Spleen (tissue), 11 donors: ENCODE measurements around the gene SOX13. TPM values are rescaled to one million over a fixed set of nuclear protein-coding genes. Genes with fewer than 3 reads are reported as not detected.

ENCODE experiments used
- DNase-seq: peaks from one replicate; pipeline ENCODE4 v3.0.0-alpha.2; 2020
- H3K27ac ChIP-seq, 8 donors: fragments of 200-600 bp; sonication (generic) in 7 of 8; 1 replicate in 4 of 8; 2 replicates in 4 of 8; pipeline versions ENCODE4 v1.5.0 to v1.8.0; 2016 to 2021; ENCODE audit warnings: inconsistent platforms in 4 of 8, mild to moderate bottlenecking in 4 of 8, moderate library complexity in 1 of 8
- H3K27me3 ChIP-seq, 7 donors: fragments of 200-600 bp; sonication (generic) in 6 of 7; replicated peaks in 1 of 7; 1 replicate in 4 of 7; 2 replicates in 3 of 7; pipeline versions ENCODE4 v1.5.0 to v1.8.0; 2016 to 2021; ENCODE audit warnings: inconsistent platforms in 3 of 7, mild to moderate bottlenecking in 1 of 7
- H3K36me3 ChIP-seq, 6 donors: fragments of 200-600 bp; sonication (generic) in 5 of 6; 1 replicate in 4 of 6; 2 replicates in 2 of 6; pipeline versions ENCODE4 v1.5.0 to v1.8.0; 2016 to 2021; ENCODE audit warnings: inconsistent platforms in 2 of 6
- H3K4me1 ChIP-seq, 6 donors: fragments of 200-600 bp; sonication (generic) in 5 of 6; 1 replicate in 3 of 6; 2 replicates in 3 of 6; pipeline versions ENCODE4 v1.5.0 to v1.8.0; 2016 to 2021; ENCODE audit warnings: inconsistent platforms in 3 of 6
- H3K4me3 ChIP-seq, 8 donors: fragments of 200-600 bp; sonication (generic) in 7 of 8; 1 replicate in 4 of 8; 2 replicates in 4 of 8; pipeline versions ENCODE4 v1.5.0 to v1.8.0; 2016 to 2021; ENCODE audit warnings: inconsistent platforms in 4 of 8, mild to moderate bottlenecking in 4 of 8, moderate library complexity in 2 of 8
- H3K9me3 ChIP-seq, 8 donors: fragments of 200-600 bp; sonication (generic) in 7 of 8; 1 replicate in 4 of 8; 2 replicates in 4 of 8; pipeline versions ENCODE4 v1.5.0 to v1.8.0; 2016 to 2021; ENCODE audit warnings: inconsistent platforms in 4 of 8
- POLR2A ChIP-seq, 3 donors: fragments of 450-650 bp; IDR thresholded peaks; one replicate each; pipeline ENCODE4 v1.5.1; 2017; ENCODE audit warnings: antibody characterized with exemption in 3 of 3, mild to moderate bottlenecking in 1 of 3
- POLR2AphosphoS5 ChIP-seq, 3 donors: sonication (generic); formaldehyde crosslinking; IDR thresholded peaks; one replicate each; pipeline ENCODE4 v1.5.1; 2017; ENCODE audit warnings: antibody characterized with exemption in 3 of 3
- WGBS, 5 donors: extraction: QIAGEN DNeasy Blood & Tissue Kit in 3 of 5; methylation state at CpG; one replicate each; pipeline versions ENCODE4 v1.1.5 to v1.1.7; 2013 to 2018; 5-methylcytosine and 5-hydroxymethylcytosine counted together
- intact Hi-C: fragments of 100-400 bp; cut with DNase I; formaldehyde crosslinking; loops from one replicate; pipeline ENCODE4 v1.15.0; 2023; ENCODE audit warnings: low total_unique reads
- polyA plus RNA-seq, 3 donors: library from polyadenylated mRNA; stranded (reverse); fragments of 200-250 nt; gene quantifications; one replicate each; pipeline ENCODE4 v1.2.1, GENCODE V29; 2013
- total RNA-seq, 7 donors: library from RNA; depleted of rRNA in 3 of 7; stranded (reverse); fragments of >200 nt in 3 of 7; fragmentation: NEBNext Ultra II Directional in 4 of 7; extraction: Animal tissue kit (Norgen Biotek cat#: 25700) in 4 of 7; gene quantifications; one replicate each; pipeline versions ENCODE4 v1.1.0 to v1.2.1, GENCODE V29; 2016 to 2021
- TF ChIP-seq, protein P1 (sequence below), 11 experiments: fragments of 200-600 bp in 7 of 11; fragments of 450-650 bp in 4 of 11; sonication (generic) in 4 of 11; IDR thresholded peaks in 8 of 11; conservative IDR thresholded peaks in 3 of 11; 1 replicate in 7 of 11; 2 replicates in 4 of 11; pipeline versions ENCODE4 v1.4.0 to v1.8.0; 2016 to 2021; ENCODE audit warnings: antibody characterized with exemption in 11 of 11, inconsistent platforms in 4 of 11, mild to moderate bottlenecking in 1 of 11
- donor health status: healthy with polysubstance abuse.
- donor health status: DM: no; HTN: no; CAD: no; lungs with moderate emphysema.
- donor health status: DM: no; HTN: no; CAD: no.
- donor health status: Bipolar disorder and iron deficiency.
- donor health status: healthy.
- donor health status: DM: no; HTN: no; CAD: no.
- donor health status: DM: yes; HTN: yes; CAD: no.

SOX13 gene
- total and polyA plus RNA-seq, 10 donors, result 2.0 to 28.7 (median 18.0) TPM

DNA sequence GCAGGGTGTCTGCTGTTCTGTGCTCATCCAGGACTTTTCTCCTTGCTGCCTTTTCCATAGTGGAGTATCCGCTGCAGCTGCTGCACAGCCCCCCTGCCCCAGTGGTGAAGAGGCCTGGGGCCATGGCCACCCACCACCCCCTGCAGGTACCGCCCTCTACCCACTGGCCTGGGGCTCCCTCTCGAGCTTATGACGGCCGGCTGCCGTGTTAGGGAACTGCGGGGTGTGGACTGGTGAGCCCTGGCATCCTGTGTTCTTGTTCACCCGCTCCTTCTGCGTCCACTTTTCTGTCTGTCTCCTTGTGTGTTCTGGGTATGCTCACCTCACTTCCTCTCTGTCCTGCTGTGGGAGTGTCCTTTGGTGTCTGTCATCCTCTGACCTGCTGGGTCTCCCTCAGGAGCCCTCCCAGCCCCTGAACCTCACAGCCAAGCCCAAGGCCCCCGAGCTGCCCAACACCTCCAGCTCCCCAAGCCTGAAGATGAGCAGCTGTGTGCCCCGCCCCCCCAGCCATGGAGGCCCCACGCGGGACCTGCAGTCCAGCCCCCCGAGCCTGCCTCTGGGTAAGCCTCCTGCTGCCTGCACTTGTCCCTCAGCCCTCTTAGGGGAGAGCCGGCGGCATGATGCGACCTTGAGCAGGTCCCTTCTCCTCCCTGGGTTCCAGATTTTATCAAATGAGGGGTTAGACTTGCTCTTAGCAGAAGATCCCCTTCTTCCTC is 49.1 kb downstream of the SOX13 start:
- intact Hi-C loops, result no loop called here
- no peaks in the 10 kb centered on the region for H3K9me3 ChIP-seq
- H3K27me3 ChIP-seq, result no peaks in the 10 kb centered on the region
- H3K4me1 ChIP-seq, result peaks cover 0 to 9% (median 1%) of the 10 kb centered on the region in 6 donors
- TF ChIP-seq, protein P1, sequence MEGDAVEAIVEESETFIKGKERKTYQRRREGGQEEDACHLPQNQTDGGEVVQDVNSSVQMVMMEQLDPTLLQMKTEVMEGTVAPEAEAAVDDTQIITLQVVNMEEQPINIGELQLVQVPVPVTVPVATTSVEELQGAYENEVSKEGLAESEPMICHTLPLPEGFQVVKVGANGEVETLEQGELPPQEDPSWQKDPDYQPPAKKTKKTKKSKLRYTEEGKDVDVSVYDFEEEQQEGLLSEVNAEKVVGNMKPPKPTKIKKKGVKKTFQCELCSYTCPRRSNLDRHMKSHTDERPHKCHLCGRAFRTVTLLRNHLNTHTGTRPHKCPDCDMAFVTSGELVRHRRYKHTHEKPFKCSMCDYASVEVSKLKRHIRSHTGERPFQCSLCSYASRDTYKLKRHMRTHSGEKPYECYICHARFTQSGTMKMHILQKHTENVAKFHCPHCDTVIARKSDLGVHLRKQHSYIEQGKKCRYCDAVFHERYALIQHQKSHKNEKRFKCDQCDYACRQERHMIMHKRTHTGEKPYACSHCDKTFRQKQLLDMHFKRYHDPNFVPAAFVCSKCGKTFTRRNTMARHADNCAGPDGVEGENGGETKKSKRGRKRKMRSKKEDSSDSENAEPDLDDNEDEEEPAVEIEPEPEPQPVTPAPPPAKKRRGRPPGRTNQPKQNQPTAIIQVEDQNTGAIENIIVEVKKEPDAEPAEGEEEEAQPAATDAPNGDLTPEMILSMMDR (IDR thresholded peaks at IDR 0.05 in 8 of 11, conservative IDR thresholded peaks at IDR 0.05 in 3 of 11), result no peak
- WGBS, 5 donors, result 87 to 97% (median 90%) methylated on average over 13 to 17 of the region's 17 CpGs
- H3K4me3 ChIP-seq, result no peak overlapping the region
- H3K27ac ChIP-seq, result no peak overlapping the region
- peaks cover 0 to 88% (median 12%) of the 10 kb centered on the region in 6 donors for H3K36me3 ChIP-seq
- DNase-seq, result no peak

DNA sequence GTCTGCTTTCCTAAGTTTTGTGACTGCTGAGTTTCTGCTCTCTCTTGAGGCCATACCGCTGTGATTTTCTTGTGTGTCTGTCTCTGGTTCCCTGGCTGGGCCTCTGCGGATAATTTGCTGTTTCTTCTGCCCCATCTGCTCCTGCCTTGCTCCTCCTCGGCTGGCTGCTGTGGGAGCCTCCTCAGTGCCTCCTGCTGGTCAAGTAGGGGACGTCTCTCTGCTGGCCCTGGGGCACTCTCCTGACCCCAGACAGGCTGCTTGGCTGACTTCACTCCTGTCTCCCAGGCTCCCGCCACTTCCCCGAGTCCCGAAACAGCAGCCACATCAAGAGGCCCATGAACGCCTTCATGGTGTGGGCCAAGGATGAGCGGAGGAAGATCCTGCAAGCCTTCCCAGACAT is 50.5 kb downstream of the SOX13 start:
- H3K36me3 ChIP-seq, result peaks cover 0 to 76% (median 9%) of the 10 kb centered on the region in 6 donors
- no peak for DNase-seq
- no peaks in the 10 kb centered on the region for H3K27me3 ChIP-seq
- no peak overlapping the region for H3K4me3 ChIP-seq
- no peak for TF ChIP-seq POLR2A (IDR thresholded peaks at IDR 0.05)
- no peak for TF ChIP-seq POLR2AphosphoS5 (IDR thresholded peaks at IDR 0.05)
- TF ChIP-seq, protein P1 (IDR thresholded peaks at IDR 0.05 in 8 of 11, conservative IDR thresholded peaks at IDR 0.05 in 3 of 11), result peak in 7 of 11 experiments; percentile 12 to 45 (median 28)
- peaks cover 0 to 22% (median 6%) of the 10 kb centered on the region in 6 donors for H3K4me1 ChIP-seq
- 69 to 87% (median 80%) methylated on average over 4 to 9 of the region's 9 CpGs for WGBS, 5 donors
- H3K27ac ChIP-seq, result no peak overlapping the region
- no peaks in the 10 kb centered on the region for H3K9me3 ChIP-seq
- intact Hi-C loops, result no loop called here

DNA sequence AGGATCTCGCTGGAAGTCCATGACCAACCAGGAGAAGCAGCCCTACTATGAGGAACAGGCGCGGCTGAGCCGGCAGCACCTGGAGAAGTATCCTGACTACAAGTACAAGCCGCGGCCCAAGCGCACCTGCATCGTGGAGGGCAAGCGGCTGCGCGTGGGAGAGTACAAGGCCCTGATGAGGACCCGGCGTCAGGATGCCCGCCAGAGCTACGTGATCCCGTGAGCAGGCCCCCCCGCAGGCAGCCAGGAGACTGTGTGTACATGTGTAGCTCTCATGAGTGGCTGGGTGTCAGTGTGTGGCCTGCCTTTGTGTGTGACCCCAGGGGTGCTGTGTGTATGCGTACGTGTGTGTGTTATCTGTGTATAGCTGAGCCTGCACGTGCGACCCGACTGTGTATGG is 51.7 kb downstream of the SOX13 start:
- Histone ChIP-seq H3K4me3 (no peak overlapping the region), H3K27me3 (peaks cover 0 to 7% (median 0%) of the 10 kb centered on the region in 7 donors), H3K36me3 (peaks cover 0 to 64% (median 9%) of the 10 kb centered on the region in 6 donors), H3K27ac (no peak overlapping the region), H3K9me3 (no peaks in the 10 kb centered on the region), H3K4me1 (peaks cover 0 to 34% (median 17%) of the 10 kb centered on the region in 6 donors)
- intact Hi-C loops, result loop anchor here (5.0 kb wide), 1 partner anchor 252 kb away; no protein-coding TSS in a partner anchor
- TF ChIP-seq POLR2A (IDR thresholded peaks at IDR 0.05) (no peak), POLR2AphosphoS5 (IDR thresholded peaks at IDR 0.05) (peak in 1 of 3 donors; percentile 20)
- TF ChIP-seq, protein P1 (IDR thresholded peaks at IDR 0.05 in 8 of 11, conservative IDR thresholded peaks at IDR 0.05 in 3 of 11), result no peak
- no peak for DNase-seq
- WGBS, 5 donors, result 90 to 94% (median 93%) methylated on average over 22 of the region's 22 CpGs

DNA sequence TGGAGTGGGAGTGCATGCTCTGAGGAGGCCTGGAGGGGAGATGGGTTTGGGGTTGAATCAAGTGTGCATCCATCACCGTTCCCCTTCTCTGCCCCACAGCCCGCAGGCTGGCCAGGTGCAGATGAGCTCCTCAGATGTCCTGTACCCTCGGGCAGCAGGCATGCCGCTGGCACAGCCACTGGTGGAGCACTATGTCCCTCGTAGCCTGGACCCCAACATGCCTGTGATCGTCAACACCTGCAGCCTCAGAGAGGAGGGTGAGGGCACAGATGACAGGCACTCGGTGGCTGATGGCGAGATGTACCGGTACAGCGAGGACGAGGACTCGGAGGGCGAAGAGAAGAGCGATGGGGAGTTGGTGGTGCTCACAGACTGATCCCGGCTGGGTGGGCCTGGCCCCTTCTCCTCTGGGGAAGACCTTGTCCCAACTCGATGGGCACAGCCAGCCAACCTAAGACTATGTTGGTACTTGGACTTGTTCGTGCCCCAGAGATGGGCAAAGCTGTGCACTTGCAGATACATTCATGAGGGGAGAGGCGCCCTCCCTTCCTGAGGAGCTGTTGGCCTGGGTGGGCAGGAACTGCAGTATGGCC is 52.9 kb downstream of the SOX13 start:
- DNase-seq, result no peak
- H3K27ac ChIP-seq, result peak overlapping the region in 1 of 8 donors; percentile 44
- intact Hi-C loops, result loop anchor here (5.0 kb wide), 1 partner anchor 254 kb away; no protein-coding TSS in a partner anchor

More for the DNA sequence above, 52.9 kb downstream of the SOX13 start:
- H3K4me1 ChIP-seq, result peaks cover 0 to 35% (median 17%) of the 10 kb centered on the region in 6 donors
- H3K4me3 ChIP-seq, result no peak overlapping the region
- peaks cover 0 to 54% (median 6%) of the 10 kb centered on the region in 6 donors for H3K36me3 ChIP-seq
- peaks cover 0 to 17% (median 0%) of the 10 kb centered on the region in 7 donors for H3K27me3 ChIP-seq
- 90 to 94% (median 92%) methylated on average over 13 to 18 of the region's 18 CpGs for WGBS, 5 donors
- no peaks in the 10 kb centered on the region for H3K9me3 ChIP-seq
- TF ChIP-seq POLR2AphosphoS5 (IDR thresholded peaks at IDR 0.05) (peak in 1 of 3 donors; percentile 39), POLR2A (IDR thresholded peaks at IDR 0.05) (no peak)
- TF ChIP-seq, protein P1 (IDR thresholded peaks at IDR 0.05 in 8 of 11, conservative IDR thresholded peaks at IDR 0.05 in 3 of 11), result no peak
